WTC11 (cell line): ENCODE data around the gene PRSS27. TPM values are rescaled to one million over a fixed set of nuclear protein-coding genes. Genes with fewer than 3 reads are reported as not detected.
A peak's percentile ranks its signal among the peaks of the same experiment; 100 is the strongest.

Experiments used
- CREM ChIP-seq: sonication (generic); formaldehyde crosslinking; IDR thresholded peaks from 2 replicates; pipeline ENCODE4 v1.8.1; 2022; ENCODE audit warnings: mild to moderate bottlenecking, missing genetic modification reagents, moderate library complexity
- ELF4 ChIP-seq: sonication (generic); formaldehyde crosslinking; IDR thresholded peaks from 2 replicates; pipeline ENCODE4 v1.8.1; 2022; ENCODE audit warnings: low read depth, mild to moderate bottlenecking, moderate library complexity, missing genetic modification reagents
- ETV6 ChIP-seq: sonication (generic); formaldehyde crosslinking; IDR thresholded peaks from 2 replicates; pipeline ENCODE4 v1.8.1; 2022; ENCODE audit warnings: mild to moderate bottlenecking, missing genetic modification reagents
- HMGA2 ChIP-seq: fragments of 250-450 bp; sonication (Bioruptor Pico); IDR thresholded peaks from 2 replicates; pipeline ENCODE4 v1.4.0; 2021; ENCODE audit warnings: mild to moderate bottlenecking, moderate library complexity
- JAZF1 ChIP-seq: fragments of 250-450 bp; sonication (Bioruptor Pico); IDR thresholded peaks from 2 replicates; pipeline ENCODE4 v1.9.0; 2021; ENCODE audit warnings: moderate library complexity, mild to moderate bottlenecking, inconsistent platforms
- NFE2L1 ChIP-seq: sonication (generic); formaldehyde crosslinking; IDR thresholded peaks from 2 replicates; pipeline ENCODE4 v1.8.1; 2023; ENCODE audit warnings: missing genetic modification reagents
- PRRX2 ChIP-seq: fragments of 250-450 bp; sonication (Bioruptor Pico); IDR thresholded peaks from 2 replicates; pipeline ENCODE4 v1.8.0; 2021; ENCODE audit warnings: mild to moderate bottlenecking
- ZNF121 ChIP-seq: sonication (generic); formaldehyde crosslinking; IDR thresholded peaks from 2 replicates; pipeline ENCODE4 v1.8.0; 2023; ENCODE audit warnings: missing genetic modification reagents
- ZNF232 ChIP-seq: sonication (generic); formaldehyde crosslinking; IDR thresholded peaks from 2 replicates; pipeline ENCODE4 v1.8.0; 2022; ENCODE audit warnings: mild to moderate bottlenecking, missing genetic modification reagents
- ZNF423 ChIP-seq: fragments of 250-450 bp; sonication (Bioruptor Pico); IDR thresholded peaks from 2 replicates; pipeline ENCODE4 v2.1.2; 2022; ENCODE audit warnings: mild to moderate bottlenecking, moderate library complexity
- total RNA-seq: library from RNA; stranded (reverse); gene quantifications from 3 replicates; pipeline ENCODE4 v1.2.3, GENCODE V29; 2021
- TF ChIP-seq, protein P1 (sequence below): sonication (generic); formaldehyde crosslinking; IDR thresholded peaks from 2 replicates; pipeline ENCODE4 v1.8.1; 2022; ENCODE audit warnings: low read depth, mild to moderate bottlenecking, moderate library complexity, missing genetic modification reagents, borderline replicate concordance
- TF ChIP-seq, protein P2 (sequence below): sonication (generic); formaldehyde crosslinking; IDR thresholded peaks from 2 replicates; pipeline ENCODE4 v1.8.1; 2022; ENCODE audit warnings: missing genetic modification reagents, borderline replicate concordance
- TF ChIP-seq, protein P3 (sequence below): sonication (generic); formaldehyde crosslinking; IDR thresholded peaks from 2 replicates; pipeline ENCODE4 v1.8.1; 2023; ENCODE audit warnings: mild to moderate bottlenecking, moderate library complexity, missing genetic modification reagents
- TF ChIP-seq, protein P4 (sequence below): sonication (generic); formaldehyde crosslinking; IDR thresholded peaks from 2 replicates; pipeline ENCODE4 v1.8.1; 2023; ENCODE audit warnings: mild to moderate bottlenecking, missing genetic modification reagents
- TF ChIP-seq, protein P5 (sequence below): fragments of 200-600 bp; IDR thresholded peaks from 2 replicates; pipeline ENCODE4 v1.8.0; 2022; ENCODE audit warnings: antibody characterized with exemption
- TF ChIP-seq, protein P6 (sequence below): sonication (generic); formaldehyde crosslinking; conservative IDR thresholded peaks from 2 replicates; pipeline ENCODE4 v1.8.1; 2023; ENCODE audit warnings: mild to moderate bottlenecking, low read depth, missing genetic modification reagents, moderate library complexity
- TF ChIP-seq, protein P7 (sequence below): sonication (generic); formaldehyde crosslinking; IDR thresholded peaks from 2 replicates; pipeline ENCODE4 v1.8.0; 2022; ENCODE audit warnings: mild to moderate bottlenecking, missing genetic modification reagents
- TF ChIP-seq, protein P8 (sequence below): fragments of 250-450 bp; sonication (Bioruptor Pico); IDR thresholded peaks from 2 replicates; pipeline ENCODE4 v2.1.2; 2022; ENCODE audit warnings: mild to moderate bottlenecking, moderate library complexity

Gene PRSS27
- total RNA-seq, 1 experiment from 2014 or later: 5.1 TPM

DNA sequence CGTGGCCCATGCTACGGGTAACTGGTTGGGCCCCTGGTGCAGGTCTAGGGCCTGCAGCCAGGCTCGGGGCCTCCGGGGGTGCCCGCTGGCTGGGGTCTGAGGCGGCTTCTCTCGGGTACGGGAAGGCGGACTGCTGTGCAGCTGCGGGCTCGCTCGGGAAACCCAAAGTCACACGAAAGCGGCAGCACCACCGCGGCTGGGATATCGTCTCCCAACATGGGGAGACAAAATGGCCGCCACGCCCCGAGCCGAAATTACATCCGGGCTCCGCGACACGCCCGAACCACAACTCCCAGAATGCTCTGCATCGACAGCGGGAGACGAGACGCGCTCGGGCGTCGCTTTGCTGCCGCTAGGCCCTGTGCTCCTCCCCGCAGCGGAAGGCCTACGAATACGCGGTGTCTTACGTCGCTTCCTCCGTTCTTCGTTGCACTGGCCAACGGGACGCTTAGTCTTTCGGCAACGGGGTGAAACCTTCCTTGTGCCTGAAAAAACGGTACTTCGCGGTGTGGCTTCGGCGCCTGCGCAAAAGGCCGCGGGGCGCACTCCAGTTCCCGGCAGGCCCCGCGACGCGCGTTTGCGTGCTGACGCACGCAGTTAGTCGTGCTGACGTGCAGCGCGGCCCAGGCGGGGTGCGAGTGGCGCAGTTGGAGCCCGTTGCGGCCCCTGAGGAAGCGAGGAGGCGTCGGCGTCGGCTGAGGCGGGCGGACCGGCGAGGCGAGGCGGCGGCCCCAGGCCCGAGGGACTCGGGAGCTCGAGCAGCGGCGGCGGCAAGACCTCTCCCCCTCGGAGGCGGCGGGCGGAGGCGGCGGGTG, 32.2 kb upstream of the PRSS27 start, which contains the start of gene SRRM2 (continued):
- TF ChIP-seq, protein P1, sequence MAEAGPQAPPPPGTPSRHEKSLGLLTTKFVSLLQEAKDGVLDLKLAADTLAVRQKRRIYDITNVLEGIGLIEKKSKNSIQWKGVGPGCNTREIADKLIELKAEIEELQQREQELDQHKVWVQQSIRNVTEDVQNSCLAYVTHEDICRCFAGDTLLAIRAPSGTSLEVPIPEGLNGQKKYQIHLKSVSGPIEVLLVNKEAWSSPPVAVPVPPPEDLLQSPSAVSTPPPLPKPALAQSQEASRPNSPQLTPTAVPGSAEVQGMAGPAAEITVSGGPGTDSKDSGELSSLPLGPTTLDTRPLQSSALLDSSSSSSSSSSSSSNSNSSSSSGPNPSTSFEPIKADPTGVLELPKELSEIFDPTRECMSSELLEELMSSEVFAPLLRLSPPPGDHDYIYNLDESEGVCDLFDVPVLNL: peak; percentile 82; the same call in 1 of the 2 replicates
- TF ChIP-seq HMGA2 (peak; percentile 14; the same call in 1 of the 2 replicates), JAZF1 (CRISPR knock-in tag) (no peak), ETV6 (CRISPR knock-in tag) (peak; percentile 68), CREM (CRISPR knock-in tag) (peak; percentile 86), ZNF423 (CRISPR knock-in tag) (no peak), NFE2L1 (CRISPR knock-in tag) (peak; percentile 52; the same call in 1 of the 2 replicates), ZNF121 (CRISPR knock-in tag) (no peak), ZNF232 (CRISPR knock-in tag) (0 out of 2 replicates have a peak, but pooled peaks have one; percentile 15), ELF4 (peak; percentile 43; the same call in 1 of the 2 replicates), PRRX2 (CRISPR knock-in tag) (no peak)
- TF ChIP-seq, protein P2, sequence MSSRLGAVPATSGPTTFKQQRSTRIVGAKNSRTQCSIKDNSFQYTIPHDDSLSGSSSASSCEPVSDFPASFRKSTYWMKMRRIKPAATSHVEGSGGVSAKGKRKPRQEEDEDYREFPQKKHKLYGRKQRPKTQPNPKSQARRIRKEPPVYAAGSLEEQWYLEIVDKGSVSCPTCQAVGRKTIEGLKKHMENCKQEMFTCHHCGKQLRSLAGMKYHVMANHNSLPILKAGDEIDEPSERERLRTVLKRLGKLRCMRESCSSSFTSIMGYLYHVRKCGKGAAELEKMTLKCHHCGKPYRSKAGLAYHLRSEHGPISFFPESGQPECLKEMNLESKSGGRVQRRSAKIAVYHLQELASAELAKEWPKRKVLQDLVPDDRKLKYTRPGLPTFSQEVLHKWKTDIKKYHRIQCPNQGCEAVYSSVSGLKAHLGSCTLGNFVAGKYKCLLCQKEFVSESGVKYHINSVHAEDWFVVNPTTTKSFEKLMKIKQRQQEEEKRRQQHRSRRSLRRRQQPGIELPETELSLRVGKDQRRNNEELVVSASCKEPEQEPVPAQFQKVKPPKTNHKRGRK (CRISPR knock-in tag): no peak
- TF ChIP-seq, protein P3, sequence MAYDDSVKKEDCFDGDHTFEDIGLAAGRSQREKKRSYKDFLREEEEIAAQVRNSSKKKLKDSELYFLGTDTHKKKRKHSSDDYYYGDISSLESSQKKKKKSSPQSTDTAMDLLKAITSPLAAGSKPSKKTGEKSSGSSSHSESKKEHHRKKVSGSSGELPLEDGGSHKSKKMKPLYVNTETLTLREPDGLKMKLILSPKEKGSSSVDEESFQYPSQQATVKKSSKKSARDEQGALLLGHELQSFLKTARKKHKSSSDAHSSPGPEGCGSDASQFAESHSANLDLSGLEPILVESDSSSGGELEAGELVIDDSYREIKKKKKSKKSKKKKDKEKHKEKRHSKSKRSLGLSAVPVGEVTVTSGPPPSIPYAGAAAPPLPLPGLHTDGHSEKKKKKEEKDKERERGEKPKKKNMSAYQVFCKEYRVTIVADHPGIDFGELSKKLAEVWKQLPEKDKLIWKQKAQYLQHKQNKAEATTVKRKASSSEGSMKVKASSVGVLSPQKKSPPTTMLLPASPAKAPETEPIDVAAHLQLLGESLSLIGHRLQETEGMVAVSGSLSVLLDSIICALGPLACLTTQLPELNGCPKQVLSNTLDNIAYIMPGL (CRISPR knock-in tag): peak; percentile 71; the same call in 1 of the 2 replicates
- TF ChIP-seq, protein P4, sequence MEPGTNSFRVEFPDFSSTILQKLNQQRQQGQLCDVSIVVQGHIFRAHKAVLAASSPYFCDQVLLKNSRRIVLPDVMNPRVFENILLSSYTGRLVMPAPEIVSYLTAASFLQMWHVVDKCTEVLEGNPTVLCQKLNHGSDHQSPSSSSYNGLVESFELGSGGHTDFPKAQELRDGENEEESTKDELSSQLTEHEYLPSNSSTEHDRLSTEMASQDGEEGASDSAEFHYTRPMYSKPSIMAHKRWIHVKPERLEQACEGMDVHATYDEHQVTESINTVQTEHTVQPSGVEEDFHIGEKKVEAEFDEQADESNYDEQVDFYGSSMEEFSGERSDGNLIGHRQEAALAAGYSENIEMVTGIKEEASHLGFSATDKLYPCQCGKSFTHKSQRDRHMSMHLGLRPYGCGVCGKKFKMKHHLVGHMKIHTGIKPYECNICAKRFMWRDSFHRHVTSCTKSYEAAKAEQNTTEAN: peak; percentile 55; the same call in 1 of the 2 replicates
- TF ChIP-seq, protein P5, sequence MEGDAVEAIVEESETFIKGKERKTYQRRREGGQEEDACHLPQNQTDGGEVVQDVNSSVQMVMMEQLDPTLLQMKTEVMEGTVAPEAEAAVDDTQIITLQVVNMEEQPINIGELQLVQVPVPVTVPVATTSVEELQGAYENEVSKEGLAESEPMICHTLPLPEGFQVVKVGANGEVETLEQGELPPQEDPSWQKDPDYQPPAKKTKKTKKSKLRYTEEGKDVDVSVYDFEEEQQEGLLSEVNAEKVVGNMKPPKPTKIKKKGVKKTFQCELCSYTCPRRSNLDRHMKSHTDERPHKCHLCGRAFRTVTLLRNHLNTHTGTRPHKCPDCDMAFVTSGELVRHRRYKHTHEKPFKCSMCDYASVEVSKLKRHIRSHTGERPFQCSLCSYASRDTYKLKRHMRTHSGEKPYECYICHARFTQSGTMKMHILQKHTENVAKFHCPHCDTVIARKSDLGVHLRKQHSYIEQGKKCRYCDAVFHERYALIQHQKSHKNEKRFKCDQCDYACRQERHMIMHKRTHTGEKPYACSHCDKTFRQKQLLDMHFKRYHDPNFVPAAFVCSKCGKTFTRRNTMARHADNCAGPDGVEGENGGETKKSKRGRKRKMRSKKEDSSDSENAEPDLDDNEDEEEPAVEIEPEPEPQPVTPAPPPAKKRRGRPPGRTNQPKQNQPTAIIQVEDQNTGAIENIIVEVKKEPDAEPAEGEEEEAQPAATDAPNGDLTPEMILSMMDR: no peak
- TF ChIP-seq, protein P6, sequence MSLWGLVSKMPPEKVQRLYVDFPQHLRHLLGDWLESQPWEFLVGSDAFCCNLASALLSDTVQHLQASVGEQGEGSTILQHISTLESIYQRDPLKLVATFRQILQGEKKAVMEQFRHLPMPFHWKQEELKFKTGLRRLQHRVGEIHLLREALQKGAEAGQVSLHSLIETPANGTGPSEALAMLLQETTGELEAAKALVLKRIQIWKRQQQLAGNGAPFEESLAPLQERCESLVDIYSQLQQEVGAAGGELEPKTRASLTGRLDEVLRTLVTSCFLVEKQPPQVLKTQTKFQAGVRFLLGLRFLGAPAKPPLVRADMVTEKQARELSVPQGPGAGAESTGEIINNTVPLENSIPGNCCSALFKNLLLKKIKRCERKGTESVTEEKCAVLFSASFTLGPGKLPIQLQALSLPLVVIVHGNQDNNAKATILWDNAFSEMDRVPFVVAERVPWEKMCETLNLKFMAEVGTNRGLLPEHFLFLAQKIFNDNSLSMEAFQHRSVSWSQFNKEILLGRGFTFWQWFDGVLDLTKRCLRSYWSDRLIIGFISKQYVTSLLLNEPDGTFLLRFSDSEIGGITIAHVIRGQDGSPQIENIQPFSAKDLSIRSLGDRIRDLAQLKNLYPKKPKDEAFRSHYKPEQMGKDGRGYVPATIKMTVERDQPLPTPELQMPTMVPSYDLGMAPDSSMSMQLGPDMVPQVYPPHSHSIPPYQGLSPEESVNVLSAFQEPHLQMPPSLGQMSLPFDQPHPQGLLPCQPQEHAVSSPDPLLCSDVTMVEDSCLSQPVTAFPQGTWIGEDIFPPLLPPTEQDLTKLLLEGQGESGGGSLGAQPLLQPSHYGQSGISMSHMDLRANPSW (CRISPR knock-in tag): no peak
- TF ChIP-seq, protein P7, sequence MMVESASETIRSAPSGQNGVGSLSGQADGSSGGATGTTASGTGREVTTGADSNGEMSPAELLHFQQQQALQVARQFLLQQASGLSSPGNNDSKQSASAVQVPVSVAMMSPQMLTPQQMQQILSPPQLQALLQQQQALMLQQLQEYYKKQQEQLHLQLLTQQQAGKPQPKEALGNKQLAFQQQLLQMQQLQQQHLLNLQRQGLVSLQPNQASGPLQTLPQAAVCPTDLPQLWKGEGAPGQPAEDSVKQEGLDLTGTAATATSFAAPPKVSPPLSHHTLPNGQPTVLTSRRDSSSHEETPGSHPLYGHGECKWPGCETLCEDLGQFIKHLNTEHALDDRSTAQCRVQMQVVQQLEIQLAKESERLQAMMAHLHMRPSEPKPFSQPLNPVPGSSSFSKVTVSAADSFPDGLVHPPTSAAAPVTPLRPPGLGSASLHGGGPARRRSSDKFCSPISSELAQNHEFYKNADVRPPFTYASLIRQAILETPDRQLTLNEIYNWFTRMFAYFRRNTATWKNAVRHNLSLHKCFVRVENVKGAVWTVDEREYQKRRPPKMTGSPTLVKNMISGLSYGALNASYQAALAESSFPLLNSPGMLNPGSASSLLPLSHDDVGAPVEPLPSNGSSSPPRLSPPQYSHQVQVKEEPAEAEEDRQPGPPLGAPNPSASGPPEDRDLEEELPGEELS (CRISPR knock-in tag): peak; percentile 36
- TF ChIP-seq, protein P8, sequence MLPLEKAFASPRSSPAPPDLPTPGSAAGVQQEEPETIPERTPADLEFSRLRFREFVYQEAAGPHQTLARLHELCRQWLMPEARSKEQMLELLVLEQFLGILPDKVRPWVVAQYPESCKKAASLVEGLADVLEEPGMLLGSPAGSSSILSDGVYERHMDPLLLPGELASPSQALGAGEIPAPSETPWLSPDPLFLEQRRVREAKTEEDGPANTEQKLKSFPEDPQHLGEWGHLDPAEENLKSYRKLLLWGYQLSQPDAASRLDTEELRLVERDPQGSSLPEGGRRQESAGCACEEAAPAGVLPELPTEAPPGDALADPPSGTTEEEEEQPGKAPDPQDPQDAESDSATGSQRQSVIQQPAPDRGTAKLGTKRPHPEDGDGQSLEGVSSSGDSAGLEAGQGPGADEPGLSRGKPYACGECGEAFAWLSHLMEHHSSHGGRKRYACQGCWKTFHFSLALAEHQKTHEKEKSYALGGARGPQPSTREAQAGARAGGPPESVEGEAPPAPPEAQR: no peak
